GM18909 (cell line): Measurements from ENCODE around the gene SH2D7.
A peak's percentile ranks its signal among the peaks of the same experiment; 100 is the strongest.

Experiments
- ATAC-seq: cut with Tn5 transposase; IDR thresholded peaks from one replicate; pipeline ENCODE4 v1.9.1; 2021; ENCODE audit warnings: mild to moderate bottlenecking; ENCODE audit not compliant: unreplicated experiment, poor library complexity

Gene SH2D7

GRCh38 chr15:78100886-78101285, 8.5 kb downstream of the SH2D7 start:
- no peak for ATAC-seq

DNA sequence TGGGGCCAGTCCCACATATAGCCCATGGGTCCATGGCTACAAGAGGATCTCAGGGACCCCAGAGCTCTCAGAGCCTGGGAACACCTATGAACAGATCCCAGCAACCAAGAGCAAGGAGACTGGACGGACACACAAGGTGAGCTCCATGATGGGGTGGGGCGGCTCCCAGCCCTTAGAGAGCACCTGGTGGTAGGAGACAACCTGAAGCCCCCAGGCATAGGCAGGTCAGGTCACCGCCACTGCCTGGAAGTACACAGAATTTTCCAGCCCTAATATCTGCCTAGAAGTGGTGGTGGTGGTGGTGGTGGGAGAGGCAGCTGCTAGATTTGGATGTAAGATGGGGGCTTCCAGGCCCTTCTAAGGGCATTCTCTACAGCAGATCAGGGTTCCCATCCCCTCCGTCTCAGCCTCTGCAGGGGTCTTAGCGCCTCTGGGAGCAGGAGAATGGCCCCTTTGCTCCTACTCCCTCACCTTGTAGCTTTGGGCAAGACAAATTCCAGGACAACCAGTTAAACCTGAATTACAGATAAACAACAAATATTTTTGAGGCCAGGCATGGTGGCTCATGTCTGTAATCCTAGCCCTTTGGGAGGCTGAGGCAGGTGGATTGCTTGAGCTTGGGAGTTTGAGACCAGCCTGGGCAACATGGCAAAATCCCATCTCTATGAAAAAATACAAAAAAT, 9.2 kb downstream of the SH2D7 start:
- ATAC-seq = no peak

DNA sequence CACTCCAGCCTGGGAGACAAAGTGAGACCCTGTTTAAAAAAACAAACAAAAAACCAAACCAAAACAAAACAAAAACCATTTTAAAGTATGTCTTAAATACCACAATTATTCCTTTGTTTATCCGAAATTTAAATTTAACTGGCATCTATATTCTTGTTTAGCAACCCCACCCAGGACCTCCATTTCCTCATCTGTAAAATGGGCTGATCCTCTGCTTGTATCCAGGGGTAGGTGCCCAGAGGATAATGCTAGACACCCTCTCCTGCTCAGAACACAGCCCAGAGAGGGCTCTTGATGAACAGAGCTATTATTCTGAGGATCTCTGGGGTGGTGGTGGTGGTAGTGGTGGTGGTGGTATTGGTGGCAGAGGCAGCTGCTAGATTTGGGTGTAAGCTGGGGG, 9.8 kb downstream of the SH2D7 start:
- no peak for ATAC-seq

DNA sequence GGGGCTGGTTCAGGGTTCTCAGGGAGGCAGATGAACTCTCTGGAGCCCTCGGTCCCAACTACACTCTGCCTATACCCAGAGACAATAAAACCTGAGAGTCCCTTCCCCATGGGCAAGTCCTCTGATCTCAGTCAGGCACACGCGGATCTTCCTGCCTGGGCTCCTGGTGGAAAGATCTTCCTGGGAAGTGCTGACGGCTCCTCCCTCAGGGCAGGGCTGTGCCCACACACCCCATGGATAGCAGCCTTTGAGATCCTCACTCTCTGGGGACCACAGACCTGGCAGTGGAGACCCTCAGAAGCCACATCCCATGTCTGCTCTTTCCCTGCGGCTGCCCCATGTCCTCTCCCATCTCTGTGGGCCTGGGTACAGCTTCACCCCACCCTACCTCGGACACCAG, 10.4 kb downstream of the SH2D7 start:
- no peak for ATAC-seq

- ATAC-seq = peak; percentile 71
Observed at GRCh38 chr15:78103406-78104118, 11.2 kb downstream of the SH2D7 start.

DNA sequence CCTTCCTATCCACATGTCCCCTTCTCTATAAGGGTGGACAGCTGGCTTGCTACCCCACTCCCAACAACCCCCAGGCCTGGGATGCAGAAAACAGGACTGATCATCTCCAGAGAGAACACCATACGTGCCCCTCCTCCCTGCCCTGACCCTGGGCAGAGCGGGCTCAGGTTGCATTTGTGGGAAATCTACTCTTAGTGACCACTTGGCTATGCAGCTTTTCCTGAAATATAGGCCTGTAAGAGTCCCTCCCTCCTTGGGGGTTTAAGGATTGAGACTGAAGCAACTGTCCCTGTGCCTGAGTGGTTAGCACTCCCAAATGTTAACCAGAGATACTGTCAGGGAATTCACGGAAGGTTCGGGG, 11.7 kb downstream of the SH2D7 start:
- no peak for ATAC-seq

DNA sequence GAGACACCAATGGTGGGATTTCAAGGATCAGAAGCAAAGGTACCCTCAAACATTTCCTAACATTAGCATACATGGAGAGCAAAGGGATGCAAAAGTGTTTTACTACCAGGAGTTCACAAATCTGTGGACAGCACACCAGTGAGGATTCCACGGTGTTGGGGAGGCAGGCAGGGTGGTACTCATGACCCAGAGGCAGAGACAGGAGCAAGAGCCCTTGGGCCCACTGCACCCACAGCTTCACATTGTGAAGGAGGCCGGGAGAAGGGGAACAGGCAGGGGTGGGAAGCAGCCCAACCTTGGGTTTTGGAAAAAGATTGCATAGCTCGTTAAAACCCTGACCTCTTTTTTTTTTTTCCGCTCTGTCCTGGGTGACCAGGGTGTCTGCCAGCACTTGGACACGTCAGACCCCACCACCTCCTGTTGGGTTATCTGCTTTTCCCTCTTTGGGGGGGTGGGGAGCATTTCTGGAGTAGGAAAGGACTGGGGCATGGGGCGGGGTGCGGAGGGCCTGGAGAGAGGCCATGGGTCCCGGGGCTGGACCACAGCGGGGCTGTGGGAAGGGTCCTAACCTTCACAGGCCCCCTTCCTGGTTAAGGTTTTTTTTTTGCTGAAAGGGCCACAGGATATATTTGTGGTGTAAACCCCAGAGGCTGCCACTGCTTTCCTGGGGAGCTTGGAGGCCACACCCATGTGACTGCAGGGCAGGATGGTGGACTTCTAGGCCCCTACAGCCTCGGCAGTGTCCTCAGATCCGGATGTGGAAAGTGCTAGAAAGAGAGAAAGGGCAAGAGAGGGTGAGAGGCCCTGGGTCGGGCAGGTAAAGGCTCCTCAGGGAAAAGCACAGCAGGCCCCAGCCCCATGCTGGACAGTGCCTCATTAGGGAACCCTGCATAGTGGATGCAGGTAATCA, 12.5 kb downstream of the SH2D7 start:
- ATAC-seq = no peak

DNA sequence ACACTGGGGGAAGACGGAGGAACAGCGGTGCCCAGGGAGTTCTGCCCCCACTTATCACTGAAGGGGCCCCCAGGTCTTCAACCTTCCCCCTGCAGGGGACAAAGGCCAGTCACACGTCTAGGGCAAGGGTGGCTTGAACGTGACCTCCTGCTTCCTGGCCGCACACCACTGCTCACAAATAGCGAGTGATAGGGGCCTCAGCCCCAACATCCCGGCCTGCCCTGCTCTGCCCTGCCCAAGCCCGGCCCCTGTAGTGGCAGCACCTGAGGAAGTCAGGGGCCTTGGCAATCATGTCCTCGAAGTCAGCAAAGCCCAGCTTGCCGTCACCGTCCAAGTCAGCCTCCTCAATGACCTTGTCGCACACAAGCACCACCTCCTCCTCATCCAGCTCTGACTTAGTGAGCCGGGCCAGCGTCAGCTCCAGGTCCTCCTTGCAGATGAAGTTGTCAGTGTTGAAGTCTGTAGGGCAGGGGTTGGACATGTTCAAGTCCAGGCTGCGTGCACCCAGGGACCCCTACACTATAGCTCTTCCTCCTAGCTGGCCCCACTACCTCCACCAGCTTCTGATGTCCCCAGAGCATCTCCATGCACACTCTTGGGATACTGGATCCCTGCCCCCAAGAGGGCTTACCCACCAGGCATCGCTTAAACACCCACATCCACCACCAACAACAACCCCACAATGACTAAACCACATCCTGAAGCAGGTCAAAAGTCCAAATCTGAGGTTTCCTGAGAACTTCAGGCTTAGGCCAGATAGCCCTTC, 13.3 kb downstream of the SH2D7 start:
- ATAC-seq = no peak

DNA sequence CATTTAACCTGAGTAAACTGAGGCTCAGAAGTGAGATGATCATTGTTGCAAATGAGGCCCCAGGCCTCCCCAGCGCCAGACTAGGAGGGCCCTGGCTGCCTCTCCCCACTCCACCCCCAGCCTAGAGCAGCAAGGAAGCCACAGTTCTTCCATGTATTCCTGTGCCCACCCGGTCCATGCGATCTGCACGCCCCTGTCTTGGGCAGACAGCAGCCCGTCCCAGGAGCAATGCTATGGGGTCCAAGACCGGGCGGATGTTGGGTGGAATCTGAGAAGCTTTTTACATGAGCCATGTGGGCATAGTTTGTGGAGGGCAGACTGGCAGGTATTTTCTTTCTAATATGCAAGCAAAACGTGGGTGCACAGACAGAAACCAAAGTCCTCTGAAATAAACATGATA, 15.1 kb downstream of the SH2D7 start:
- no peak for ATAC-seq

DNA sequence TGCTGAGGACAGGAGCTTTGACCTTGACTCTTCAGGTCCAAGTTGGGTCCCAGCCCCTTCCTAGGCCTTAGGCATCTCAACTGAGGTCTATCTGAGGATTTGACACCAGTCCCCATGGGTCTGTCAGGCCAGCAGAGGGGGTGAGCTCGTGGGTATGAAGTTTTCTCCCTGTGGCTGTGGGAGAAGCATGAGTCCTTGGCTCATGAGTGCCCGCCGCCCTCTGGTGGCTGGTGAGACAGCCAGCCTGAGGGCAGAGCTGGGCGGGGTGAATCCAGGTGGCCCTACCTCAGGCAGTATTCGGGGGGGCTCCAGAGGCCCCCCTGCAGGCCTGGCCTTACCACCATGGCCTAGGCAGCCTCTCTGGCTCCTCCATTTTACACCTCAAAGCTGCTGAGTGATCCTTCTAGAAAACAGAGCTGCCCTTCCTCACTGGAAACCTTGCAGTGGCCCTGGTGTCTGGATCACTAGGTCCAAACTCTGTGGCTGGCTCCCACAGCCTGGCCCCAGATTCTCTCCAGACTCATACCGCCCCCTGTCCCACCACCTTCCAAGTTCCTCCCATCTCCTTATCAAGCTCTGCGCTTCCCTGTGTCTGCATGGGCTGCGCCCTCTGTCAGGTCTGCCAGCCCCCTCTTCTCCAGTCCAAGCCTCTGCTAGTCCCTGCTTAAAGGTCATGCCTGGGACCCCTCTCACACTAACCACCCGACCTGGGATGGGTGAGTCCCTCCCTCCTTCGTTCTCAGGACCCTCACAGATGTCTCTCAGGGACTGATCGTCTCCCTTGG, 16.1 kb downstream of the SH2D7 start:
- no peak for ATAC-seq

DNA sequence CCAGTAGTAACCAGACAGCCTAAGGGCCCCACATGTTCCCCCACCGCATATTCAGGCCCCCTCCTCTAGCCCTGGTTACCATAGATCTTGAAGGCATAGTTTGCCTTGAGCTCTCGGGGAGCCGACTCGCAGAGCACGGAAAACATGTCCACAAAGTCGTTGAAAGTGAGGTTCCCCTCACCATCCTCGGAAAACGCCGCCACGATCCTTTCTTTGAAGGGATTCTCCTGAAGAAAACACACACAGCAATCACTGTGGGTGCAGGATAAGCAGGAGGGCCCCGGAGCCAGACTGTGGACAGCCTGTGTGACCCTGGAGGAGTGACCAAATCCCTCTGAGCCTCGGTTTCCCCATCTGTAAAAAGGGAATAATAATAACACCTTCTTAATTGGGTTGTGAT, 16.8 kb downstream of the SH2D7 start:
- ATAC-seq = no peak

GRCh38 chr15:78110096-78110495, 17.7 kb downstream of the SH2D7 start:
- ATAC-seq = no peak

DNA sequence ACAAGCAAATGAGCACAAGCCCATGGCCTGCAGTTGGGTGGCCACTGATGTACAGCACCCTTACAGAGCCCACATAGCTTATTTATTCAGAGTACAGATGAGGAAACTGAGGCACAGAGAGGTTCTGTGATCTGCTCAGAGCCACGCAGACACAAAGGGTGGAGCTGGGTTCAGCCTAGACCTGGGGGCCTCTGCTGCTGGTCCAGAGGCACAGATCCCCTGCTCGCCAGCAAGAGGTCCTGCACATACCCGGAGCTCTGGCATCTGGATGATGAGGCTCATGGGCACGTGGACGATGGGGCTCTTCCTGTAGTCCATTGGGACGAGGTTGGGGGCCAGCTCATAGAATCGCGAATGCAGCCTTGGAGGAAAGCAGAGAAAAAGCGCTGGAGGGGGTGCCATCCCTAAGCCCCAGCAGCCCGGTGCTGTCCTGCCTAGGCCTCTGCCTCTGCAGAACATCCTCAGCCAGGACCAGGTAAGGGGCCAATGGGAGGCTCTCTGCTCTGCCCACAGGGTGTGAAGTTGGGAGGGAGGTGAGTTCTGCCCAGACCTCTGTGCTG, 18.6 kb downstream of the SH2D7 start:
- no peak for ATAC-seq

GRCh38 chr15:78111788-78112187, 19.4 kb downstream of the SH2D7 start:
- ATAC-seq = no peak

- no peak for ATAC-seq
Observed at GRCh38 chr15:78112551-78112950, 20.2 kb downstream of the SH2D7 start.

GRCh38 chr15:78120523-78120922, 28.2 kb downstream of the SH2D7 start:
- ATAC-seq = no peak

DNA sequence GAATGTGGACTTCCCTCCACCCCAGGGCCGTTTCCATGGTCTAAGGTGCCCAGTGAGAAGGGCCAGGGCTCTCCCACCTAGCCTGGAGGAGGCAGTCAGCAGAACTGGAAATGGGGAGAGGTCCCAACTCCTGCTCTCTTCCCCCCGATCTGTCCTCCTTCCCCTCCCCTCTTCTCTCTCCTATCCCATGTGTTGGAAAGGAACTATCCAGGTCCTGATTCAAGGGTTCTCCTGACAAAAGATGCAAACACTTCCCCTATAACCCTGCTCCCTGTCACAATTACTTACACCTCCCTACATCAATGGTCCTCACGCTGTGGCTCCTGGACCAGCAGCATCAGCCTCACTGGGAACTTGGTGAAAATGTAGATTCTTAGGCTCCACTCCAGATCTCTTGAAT, 32.9 kb downstream of the SH2D7 start:
- ATAC-seq = no peak

GRCh38 chr15:78127882-78128281, 35.5 kb downstream of the SH2D7 start:
- no peak for ATAC-seq

DNA sequence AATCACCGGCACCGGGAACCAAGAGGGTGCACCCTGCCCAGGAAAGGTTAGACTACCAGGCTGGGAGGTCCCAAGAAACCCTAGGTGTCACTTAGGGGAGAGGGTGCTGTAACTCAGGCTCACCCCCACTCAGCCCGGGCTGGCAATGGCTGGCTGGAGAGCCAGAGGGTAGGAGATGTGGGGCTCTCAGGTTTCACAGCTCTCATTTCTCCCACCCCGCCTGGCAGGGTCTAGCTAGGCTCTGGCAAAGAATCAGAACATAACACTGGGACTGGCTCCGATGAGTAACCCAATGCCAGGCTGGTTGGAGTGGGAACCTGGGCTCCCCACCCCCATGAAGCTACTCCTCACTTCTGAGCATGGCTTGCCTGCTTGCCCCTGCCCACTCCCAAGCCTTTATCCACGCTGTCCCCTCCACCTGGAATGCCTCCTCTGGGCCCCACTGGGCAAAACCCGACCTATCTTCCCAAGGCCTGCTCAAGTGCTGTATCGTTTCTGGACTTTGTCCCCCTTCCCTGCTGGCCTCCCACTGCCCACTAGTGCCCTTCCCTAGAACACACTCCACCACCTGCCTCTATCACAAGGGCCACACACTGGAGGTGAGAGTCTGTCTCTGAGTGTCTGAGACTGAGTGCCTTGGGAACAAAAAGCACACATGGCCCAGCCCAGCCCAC, 36.9 kb downstream of the SH2D7 start:
- no peak for ATAC-seq
